AG09309 (cell line): ENCODE data around the gene DESI2.
"Not testable (repeated sequence)": the region's sequence is repeated elsewhere in the genome, so short reads cannot be mapped to it uniquely, and the experiment has no call there.

Source experiments
- DNase-seq: peaks from one replicate; pipeline ENCODE4 v3.0.0-alpha.2; 2010; ENCODE audit warnings: low read depth
- H3K4me3 ChIP-seq: 2 replicates; pipeline ENCODE4 v1.5.1; 2011; ENCODE audit warnings: mild to moderate bottlenecking, low read depth, low read length, moderate library complexity; ENCODE audit not compliant: control insufficient read depth
- CTCF ChIP-seq: IDR thresholded peaks from 2 replicates; pipeline ENCODE4 v1.5.1; 2011; ENCODE audit warnings: mild to moderate bottlenecking, low read depth, low read length, inconsistent platforms; ENCODE audit not compliant: insufficient read depth, control insufficient read depth; ENCODE audit errors: missing control alignments

The DESI2 gene

GRCh38 chr1:244730934-244731434 is 78.1 kb downstream of the DESI2 start:
- DNase-seq = no peak
- no peak for TF ChIP-seq CTCF
- H3K4me3 ChIP-seq = peak overlapping the region; percentile 17

GRCh38 chr1:244731651-244732050 is 78.7 kb downstream of the DESI2 start:
- no peak for TF ChIP-seq CTCF
- no peak for DNase-seq
- H3K4me3 ChIP-seq = no peak overlapping the region

- no peak overlapping the region for H3K4me3 ChIP-seq
- DNase-seq = no peak
- no peak for TF ChIP-seq CTCF
These were observed 80.0 kb downstream of the DESI2 start for GRCh38 chr1:244732851-244733450.

GRCh38 chr1:244735404-244735803 is 82.5 kb downstream of the DESI2 start:
- no peak for DNase-seq
- no peak overlapping the region for H3K4me3 ChIP-seq
- TF ChIP-seq CTCF = no peak

GRCh38 chr1:244735876-244736561 is 83.1 kb downstream of the DESI2 start:
- no peak overlapping the region for H3K4me3 ChIP-seq
- TF ChIP-seq CTCF = no peak
- no peak for DNase-seq

GRCh38 chr1:244739140-244739539 is 86.2 kb downstream of the DESI2 start:
- not testable (repeated sequence) for H3K4me3 ChIP-seq, DNase-seq

GRCh38 chr1:244740027-244740617 is 87.2 kb downstream of the DESI2 start:
- not testable (repeated sequence) for DNase-seq, H3K4me3 ChIP-seq

- no peak overlapping the region for H3K4me3 ChIP-seq
- TF ChIP-seq CTCF = no peak
- DNase-seq = no peak
These were observed 88.8 kb downstream of the DESI2 start for GRCh38 chr1:244741692-244742091.
